T-helper 2 cell treated with Interferon-gamma antibody and Interleukin-4, amounts not matched to agents 5 μg/mL and 100 μg/mL, for 36 hours (primary cell): ENCODE data around the gene MAML2.

ENCODE experiments used
- DNase-seq: peaks from one replicate; pipeline ENCODE4 v3.0.0; 2021; ENCODE audit warnings: low spot score
- H3K27ac Mint-ChIP-seq: one replicate; pipeline ENCODE4 v1.8.0; 2021; ENCODE audit warnings: mild to moderate bottlenecking, mixed read lengths
- H3K27me3 Mint-ChIP-seq: one replicate; pipeline ENCODE4 v1.8.0; 2021; ENCODE audit warnings: low read depth, mixed read lengths
- H3K36me3 Mint-ChIP-seq: one replicate; pipeline ENCODE4 v1.8.0; 2021; ENCODE audit warnings: low read depth, mixed read lengths
- H3K4me1 Mint-ChIP-seq: one replicate; pipeline ENCODE4 v1.8.0; 2021; ENCODE audit warnings: low read depth, mixed read lengths
- H3K4me3 Mint-ChIP-seq: one replicate; pipeline ENCODE4 v1.8.0; 2022; ENCODE audit warnings: mild to moderate bottlenecking, moderate library complexity, mixed read lengths
- H3K9me3 Mint-ChIP-seq: one replicate; pipeline ENCODE4 v1.8.0; 2021; ENCODE audit warnings: mixed read lengths

MAML2 gene

DNA sequence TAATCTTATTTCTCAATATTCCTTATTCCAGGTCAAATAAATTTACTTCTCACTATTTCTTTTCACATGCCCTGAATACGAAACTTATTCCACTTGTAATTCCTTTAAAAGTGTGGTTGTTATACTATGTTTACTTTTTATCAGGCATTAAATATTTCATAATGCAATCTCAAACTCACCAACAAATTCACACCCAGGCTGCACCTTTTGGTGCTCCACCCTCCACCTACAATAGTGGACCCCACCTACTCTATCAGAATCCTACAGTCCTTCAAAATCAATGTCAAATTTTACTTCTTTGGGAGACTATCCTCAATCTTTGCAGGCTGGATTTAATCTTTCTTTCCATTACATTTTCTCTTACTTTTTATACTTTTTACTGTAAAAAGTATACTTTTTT, 353.2 kb downstream of the MAML2 start:
- Mint-ChIP-seq H3K4me3 (no peak overlapping the region), H3K27ac (no peak overlapping the region), H3K4me1 (peaks cover 15% of the 10 kb centered on the region), H3K27me3 (no peaks in the 10 kb centered on the region), H3K36me3 (peaks cover 25% of the 10 kb centered on the region), H3K9me3 (no peaks in the 10 kb centered on the region)
- DNase-seq = no peak

DNA sequence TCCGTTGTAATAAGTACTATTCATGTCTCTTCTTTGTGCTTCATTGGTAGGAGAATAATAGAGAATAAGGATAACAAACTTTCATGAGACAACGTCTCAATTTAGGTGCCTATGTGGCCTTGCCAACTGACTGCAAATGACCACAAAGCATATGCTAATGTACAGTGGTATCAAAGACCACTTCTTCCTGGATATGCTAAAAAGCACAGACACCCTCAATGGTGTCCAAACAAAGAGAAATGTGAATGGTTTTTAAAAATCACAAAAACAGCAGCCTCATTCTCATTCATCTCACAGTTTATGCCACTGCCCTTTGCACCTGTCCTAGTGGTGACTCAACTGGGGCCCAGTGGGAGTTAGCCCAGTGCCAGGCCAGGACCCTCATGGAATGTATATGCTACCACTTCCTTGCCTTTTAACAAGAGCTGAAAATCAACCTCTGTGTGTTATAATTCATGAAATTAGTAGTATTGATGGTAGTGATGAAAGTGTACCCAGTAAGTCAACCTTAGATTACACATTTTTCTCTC, 353.9 kb downstream of the MAML2 start:
- no peak for DNase-seq
- Mint-ChIP-seq H3K9me3 (no peaks in the 10 kb centered on the region), H3K4me3 (no peak overlapping the region), H3K27me3 (no peaks in the 10 kb centered on the region), H3K36me3 (peaks cover 26% of the 10 kb centered on the region), H3K27ac (no peak overlapping the region), H3K4me1 (peaks cover 12% of the 10 kb centered on the region)

DNA sequence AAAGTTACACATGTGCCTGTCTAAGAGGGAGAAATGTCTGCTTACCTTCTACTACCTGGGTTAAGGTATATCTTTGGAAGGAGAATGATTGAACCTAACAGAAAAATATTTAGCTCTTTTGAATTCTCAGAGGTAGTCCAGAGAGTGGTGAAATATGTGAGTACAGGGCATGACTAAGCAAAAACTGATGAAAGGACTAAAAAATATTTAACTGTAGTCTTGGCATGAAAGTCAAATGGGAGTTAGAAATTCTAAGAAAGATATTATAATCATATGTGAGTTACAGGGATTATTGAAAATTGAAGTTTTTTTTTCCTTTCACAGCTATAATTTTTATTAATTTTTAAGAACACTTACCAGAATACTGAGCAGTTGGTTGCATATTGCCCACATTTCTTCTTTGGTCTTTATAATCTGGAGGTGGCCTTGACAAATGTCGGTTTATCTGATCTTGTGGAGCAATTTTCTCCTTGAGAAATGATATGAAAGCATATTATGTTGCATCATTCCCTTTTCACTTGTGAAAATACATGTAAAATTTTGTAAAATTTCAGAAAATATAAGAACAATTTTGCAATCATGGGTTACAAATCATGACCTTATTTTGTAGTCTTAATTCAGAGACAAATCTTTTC, 357.7 kb downstream of the MAML2 start:
- no peak overlapping the region for H3K27ac Mint-ChIP-seq
- peaks cover 4% of the 10 kb centered on the region for H3K4me1 Mint-ChIP-seq
- no peak for DNase-seq
- no peaks in the 10 kb centered on the region for H3K27me3 Mint-ChIP-seq
- H3K36me3 Mint-ChIP-seq = peaks cover 28% of the 10 kb centered on the region
- no peak overlapping the region for H3K4me3 Mint-ChIP-seq
- H3K9me3 Mint-ChIP-seq = no peaks in the 10 kb centered on the region

DNA sequence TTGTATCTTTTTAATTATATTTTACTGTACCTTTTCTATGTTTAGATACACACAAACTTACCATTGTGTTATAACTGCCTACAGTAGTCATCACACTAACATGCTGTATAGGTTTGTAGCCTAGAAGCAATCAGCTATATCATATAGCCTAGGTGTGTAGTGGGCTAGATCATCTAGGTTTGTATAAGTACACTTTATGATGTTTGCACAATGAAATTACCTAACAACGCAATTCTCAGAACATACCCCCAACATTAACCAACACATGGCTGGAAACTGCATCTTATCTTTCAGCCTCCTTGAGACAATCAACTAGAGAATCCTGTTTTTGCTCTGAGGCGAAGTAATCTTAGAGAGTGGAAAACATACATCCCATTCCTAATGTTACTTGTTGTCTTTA, 358.9 kb downstream of the MAML2 start:
- H3K36me3 Mint-ChIP-seq = peaks cover 30% of the 10 kb centered on the region
- DNase-seq = no peak
- peaks cover 4% of the 10 kb centered on the region for H3K4me1 Mint-ChIP-seq
- H3K27me3 Mint-ChIP-seq = no peaks in the 10 kb centered on the region
- H3K9me3 Mint-ChIP-seq = no peaks in the 10 kb centered on the region
- no peak overlapping the region for H3K4me3 Mint-ChIP-seq
- no peak overlapping the region for H3K27ac Mint-ChIP-seq

DNA sequence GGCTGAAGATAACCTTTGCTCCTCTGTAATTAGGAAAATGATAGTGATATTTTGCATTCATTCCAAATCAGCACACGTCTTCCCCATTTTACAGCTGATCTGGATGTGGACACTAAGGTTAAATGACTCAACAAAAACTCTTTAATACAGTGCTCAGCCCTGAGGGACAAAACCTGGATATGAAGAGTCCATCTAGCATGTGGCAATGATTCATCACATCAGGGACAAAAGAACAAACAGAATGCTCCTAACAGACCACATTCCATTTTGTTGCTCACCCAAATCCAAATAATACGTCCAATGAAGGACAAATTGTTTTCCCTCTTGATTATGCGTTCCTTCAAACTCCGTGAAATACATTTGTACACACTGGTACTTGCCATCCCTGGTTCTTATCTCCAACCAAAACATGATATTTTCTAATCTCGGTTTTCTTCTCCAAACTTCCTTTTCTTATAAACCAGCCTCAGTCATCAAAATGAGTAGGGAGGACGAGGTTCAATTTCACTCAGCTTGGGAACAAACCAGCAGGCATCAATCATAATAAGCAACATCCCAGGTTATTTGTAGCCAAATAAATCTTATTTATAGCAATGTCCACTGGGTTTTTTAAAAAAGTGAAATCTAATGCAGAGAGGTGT, 365.3 kb downstream of the MAML2 start:
- no peak overlapping the region for H3K27ac Mint-ChIP-seq
- H3K36me3 Mint-ChIP-seq = peaks cover 17% of the 10 kb centered on the region
- H3K27me3 Mint-ChIP-seq = no peaks in the 10 kb centered on the region
- H3K4me3 Mint-ChIP-seq = no peak overlapping the region
- H3K4me1 Mint-ChIP-seq = peaks cover 2% of the 10 kb centered on the region
- H3K9me3 Mint-ChIP-seq = no peaks in the 10 kb centered on the region
- DNase-seq = no peak

DNA sequence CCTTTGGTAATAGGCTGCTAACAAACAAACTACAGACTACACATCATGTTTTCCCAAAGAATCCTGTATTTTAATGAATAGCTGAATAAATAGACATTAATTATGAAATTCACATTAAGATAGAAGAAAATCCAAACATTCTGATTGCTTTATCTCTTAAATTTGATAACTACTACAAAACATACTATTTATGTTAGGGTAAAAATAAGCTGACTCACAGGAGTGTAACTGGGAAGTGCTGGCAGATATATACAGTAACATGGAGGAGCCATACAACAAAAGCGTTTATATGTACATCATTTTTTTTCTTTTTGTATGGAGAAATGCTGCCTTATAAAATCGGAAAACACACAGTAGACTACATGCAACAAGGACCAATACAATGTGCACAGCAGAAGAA, 366.4 kb downstream of the MAML2 start:
- DNase-seq = no peak
- peaks cover 3% of the 10 kb centered on the region for H3K4me1 Mint-ChIP-seq
- H3K9me3 Mint-ChIP-seq = no peaks in the 10 kb centered on the region
- H3K4me3 Mint-ChIP-seq = no peak overlapping the region
- no peaks in the 10 kb centered on the region for H3K27me3 Mint-ChIP-seq
- no peak overlapping the region for H3K27ac Mint-ChIP-seq
- peaks cover 17% of the 10 kb centered on the region for H3K36me3 Mint-ChIP-seq

DNA sequence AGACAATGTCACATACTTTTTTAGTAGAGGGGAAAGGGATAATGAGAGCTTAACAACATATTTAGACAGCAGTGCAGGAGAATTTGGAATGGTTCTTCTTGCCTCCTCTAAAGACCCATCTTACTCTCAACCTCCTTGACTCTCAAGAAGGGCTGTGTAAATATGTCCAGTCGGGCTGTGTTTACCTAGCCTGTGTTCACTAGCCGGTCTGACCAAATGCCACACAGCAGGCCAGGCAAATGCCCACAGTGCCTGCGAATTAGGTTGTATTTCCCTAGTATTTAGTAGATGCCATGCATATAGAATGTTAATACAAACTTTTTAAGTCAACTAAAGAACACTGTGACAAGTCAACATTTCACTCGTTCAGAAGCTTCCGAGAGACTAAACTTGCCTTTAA, 367.7 kb downstream of the MAML2 start:
- no peak overlapping the region for H3K27ac Mint-ChIP-seq
- no peak overlapping the region for H3K4me3 Mint-ChIP-seq
- H3K9me3 Mint-ChIP-seq = no peaks in the 10 kb centered on the region
- no peak for DNase-seq
- H3K27me3 Mint-ChIP-seq = no peaks in the 10 kb centered on the region
- H3K36me3 Mint-ChIP-seq = peaks cover 9% of the 10 kb centered on the region
- H3K4me1 Mint-ChIP-seq = peaks cover 3% of the 10 kb centered on the region

DNA sequence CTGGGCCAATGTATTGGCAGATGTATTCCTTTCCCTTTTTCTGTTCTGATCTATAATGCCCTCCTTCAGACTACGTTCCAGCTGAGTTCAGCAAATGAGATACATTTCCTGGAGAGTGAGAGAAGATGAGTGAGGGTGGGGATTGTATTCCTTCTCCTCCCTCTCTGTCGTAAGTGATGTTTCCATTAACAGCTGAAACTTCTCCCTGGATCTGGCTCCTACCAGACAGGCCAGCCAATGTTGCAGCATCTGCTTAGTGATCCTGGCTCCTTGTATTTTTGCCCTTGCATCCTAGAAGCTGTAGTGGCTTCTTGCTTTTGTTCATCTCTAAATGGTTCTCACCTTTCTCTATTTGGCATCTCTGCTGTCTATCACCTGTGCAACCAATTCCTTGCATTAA, 370.9 kb downstream of the MAML2 start:
- Mint-ChIP-seq H3K27me3 (no peaks in the 10 kb centered on the region), H3K36me3 (no peaks in the 10 kb centered on the region), H3K4me3 (no peak overlapping the region), H3K27ac (no peak overlapping the region), H3K4me1 (peaks cover 3% of the 10 kb centered on the region), H3K9me3 (no peaks in the 10 kb centered on the region)
- DNase-seq = no peak

DNA sequence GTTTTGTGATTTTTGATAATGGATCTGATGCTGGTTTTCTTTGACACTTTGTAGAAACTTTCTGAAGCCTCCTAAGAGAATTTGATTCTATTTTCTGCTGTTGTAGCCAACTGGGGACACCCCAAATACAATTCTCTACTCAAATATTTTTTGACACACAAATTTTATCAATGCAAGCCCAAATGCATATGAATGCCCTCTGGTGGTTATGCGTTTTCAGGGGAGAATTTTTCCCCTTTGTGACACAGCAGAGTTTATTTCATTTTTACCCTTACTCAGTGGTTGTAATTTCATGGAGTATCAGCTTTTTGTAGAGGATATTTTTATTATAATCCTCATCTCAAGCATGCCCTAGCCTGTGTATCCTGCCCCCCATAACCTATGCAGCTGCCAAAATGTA, 374.4 kb downstream of the MAML2 start:
- DNase-seq = no peak
- H3K9me3 Mint-ChIP-seq = no peaks in the 10 kb centered on the region
- no peaks in the 10 kb centered on the region for H3K27me3 Mint-ChIP-seq
- H3K4me3 Mint-ChIP-seq = no peak overlapping the region
- no peak overlapping the region for H3K27ac Mint-ChIP-seq
- no peaks in the 10 kb centered on the region for H3K36me3 Mint-ChIP-seq
- peaks cover 3% of the 10 kb centered on the region for H3K4me1 Mint-ChIP-seq

DNA sequence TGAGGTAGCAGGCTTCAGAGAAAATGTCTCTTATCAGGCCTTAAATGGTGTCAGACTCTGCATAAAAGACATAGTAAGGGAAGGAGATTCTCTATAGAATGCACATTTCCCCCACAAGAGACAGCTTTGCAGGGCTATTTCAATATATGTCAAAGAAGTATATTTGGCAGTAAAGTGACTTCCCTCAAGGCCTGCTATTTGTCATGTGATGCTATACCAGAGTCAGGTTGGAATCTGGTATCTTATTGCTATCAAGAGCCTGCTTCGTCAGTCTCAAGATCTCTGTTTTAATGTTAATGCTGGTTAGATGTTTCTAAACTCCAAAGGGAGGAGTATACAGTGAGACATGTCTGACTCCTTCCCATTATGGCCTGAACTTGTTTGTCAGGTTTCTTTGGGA, 378.7 kb downstream of the MAML2 start:
- no peak for DNase-seq
- Mint-ChIP-seq H3K27ac (no peak overlapping the region), H3K9me3 (no peaks in the 10 kb centered on the region), H3K4me1 (no peaks in the 10 kb centered on the region), H3K4me3 (no peak overlapping the region), H3K36me3 (no peaks in the 10 kb centered on the region), H3K27me3 (peaks cover 11% of the 10 kb centered on the region)

DNA sequence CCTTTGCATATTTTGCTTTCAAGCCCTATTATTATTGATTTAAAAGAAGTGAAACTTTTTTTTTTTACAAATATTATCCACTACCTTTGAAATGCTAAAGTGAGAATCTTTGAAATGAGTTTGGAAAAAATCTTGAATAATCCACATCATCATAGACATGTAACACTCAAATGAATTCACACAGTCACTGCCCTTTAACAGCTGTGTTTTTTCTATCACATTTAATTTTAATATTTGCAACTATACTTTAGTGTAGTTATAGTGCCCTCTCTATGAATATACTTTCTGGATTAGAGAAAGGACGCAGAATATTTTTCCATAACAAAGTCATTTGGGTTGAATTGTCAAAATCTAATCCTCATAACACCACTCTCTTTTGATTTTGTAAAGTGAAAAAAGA, 381.2 kb downstream of the MAML2 start:
- no peak for DNase-seq
- no peaks in the 10 kb centered on the region for H3K36me3 Mint-ChIP-seq
- peaks cover 12% of the 10 kb centered on the region for H3K27me3 Mint-ChIP-seq
- H3K4me3 Mint-ChIP-seq = no peak overlapping the region
- no peaks in the 10 kb centered on the region for H3K4me1 Mint-ChIP-seq
- no peak overlapping the region for H3K27ac Mint-ChIP-seq
- no peaks in the 10 kb centered on the region for H3K9me3 Mint-ChIP-seq

DNA sequence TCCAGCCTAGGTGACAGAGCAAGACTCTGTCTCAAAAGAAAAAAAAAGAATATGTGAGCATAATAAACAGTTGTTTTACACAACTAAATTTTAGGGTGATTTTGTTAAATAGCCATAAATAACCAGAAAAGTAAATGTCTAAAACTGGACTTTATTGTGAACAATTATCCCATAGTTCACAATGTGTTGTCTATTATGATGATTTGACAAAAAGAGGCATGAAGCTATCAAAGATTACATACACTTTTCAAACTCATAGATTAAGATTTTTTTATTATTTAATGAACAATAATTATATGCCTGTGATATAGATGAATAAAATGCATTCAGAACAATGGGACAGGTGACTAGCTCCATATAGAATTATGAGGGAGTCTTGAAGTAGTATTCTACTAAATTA, 392.1 kb downstream of the MAML2 start:
- Mint-ChIP-seq H3K4me1 (no peaks in the 10 kb centered on the region), H3K27me3 (no peaks in the 10 kb centered on the region), H3K27ac (no peak overlapping the region), H3K36me3 (peaks cover 2% of the 10 kb centered on the region), H3K4me3 (no peak overlapping the region), H3K9me3 (peaks cover 16% of the 10 kb centered on the region)
- DNase-seq = no peak

DNA sequence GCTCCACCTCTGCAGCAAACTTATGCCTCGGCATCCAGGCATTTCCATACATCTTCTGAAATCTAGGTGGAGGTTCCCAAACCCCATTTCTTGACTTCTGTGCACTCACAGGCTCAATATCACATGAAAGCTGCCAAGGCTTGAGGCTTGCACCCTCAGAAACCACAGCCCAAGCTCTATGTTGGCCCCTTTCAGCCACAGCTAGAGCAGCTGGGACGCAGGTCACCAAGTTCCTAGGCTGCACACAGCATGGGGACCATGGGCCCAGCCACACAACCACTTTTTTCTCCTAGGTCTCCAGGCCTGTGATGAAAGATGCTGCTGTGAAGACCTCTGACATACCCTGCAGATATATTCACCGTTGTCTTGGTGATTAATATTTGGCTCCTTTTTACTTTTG, 394.4 kb downstream of the MAML2 start:
- no peak overlapping the region for H3K27ac Mint-ChIP-seq
- no peak overlapping the region for H3K4me3 Mint-ChIP-seq
- peaks cover 31% of the 10 kb centered on the region for H3K9me3 Mint-ChIP-seq
- no peak for DNase-seq
- H3K27me3 Mint-ChIP-seq = no peaks in the 10 kb centered on the region
- H3K4me1 Mint-ChIP-seq = no peaks in the 10 kb centered on the region
- H3K36me3 Mint-ChIP-seq = peaks cover 2% of the 10 kb centered on the region

DNA sequence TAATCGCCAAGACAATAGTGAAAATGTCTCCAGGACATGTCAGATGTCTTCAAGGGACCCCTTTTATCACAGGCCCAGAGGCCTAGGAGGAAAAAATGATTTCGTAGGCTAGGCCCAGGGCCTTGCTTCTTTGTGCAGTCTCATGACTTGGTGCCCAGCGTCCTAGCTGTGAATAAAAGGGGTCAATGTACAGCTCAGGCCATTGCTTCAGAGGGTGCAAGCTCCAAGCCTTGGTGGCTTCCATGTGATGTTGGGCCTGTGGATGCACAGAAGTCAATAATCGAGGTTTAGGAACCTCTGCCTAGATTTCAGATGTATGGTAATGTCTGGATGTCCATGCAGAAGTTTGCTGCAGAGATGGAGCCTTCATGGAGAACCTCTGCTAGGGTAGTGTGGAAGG, 398.4 kb downstream of the MAML2 start:
- peaks cover 2% of the 10 kb centered on the region for H3K36me3 Mint-ChIP-seq
- H3K4me1 Mint-ChIP-seq = no peaks in the 10 kb centered on the region
- no peaks in the 10 kb centered on the region for H3K27me3 Mint-ChIP-seq
- no peak overlapping the region for H3K27ac Mint-ChIP-seq
- DNase-seq = no peak
- no peak overlapping the region for H3K4me3 Mint-ChIP-seq
- peaks cover 32% of the 10 kb centered on the region for H3K9me3 Mint-ChIP-seq

DNA sequence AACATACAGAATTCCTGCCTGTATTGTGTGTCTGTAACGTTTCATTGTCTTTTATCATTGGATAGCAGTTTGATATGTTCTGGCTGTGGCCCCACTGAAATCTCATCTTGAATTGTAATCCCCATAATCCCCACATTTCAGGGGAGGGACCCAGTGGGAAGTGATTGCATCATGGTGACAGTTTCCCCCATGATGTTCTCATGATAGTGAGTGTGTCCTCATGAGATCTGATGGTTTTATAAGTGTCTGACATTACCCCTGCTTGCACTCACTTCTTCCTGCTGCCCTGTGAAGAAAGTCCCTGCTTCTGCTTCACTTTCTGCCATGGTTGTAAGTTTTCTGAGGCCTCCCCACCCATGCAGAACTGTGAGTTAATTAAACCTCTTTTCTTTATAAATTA, 399.4 kb downstream of the MAML2 start:
- H3K4me1 Mint-ChIP-seq = no peaks in the 10 kb centered on the region
- no peak for DNase-seq
- H3K36me3 Mint-ChIP-seq = no peaks in the 10 kb centered on the region
- no peak overlapping the region for H3K4me3 Mint-ChIP-seq
- H3K27ac Mint-ChIP-seq = no peak overlapping the region
- no peaks in the 10 kb centered on the region for H3K27me3 Mint-ChIP-seq
- H3K9me3 Mint-ChIP-seq = peaks cover 32% of the 10 kb centered on the region
